Measurements from ENCODE around the gene PDRG1.

The PDRG1 gene

DNA sequence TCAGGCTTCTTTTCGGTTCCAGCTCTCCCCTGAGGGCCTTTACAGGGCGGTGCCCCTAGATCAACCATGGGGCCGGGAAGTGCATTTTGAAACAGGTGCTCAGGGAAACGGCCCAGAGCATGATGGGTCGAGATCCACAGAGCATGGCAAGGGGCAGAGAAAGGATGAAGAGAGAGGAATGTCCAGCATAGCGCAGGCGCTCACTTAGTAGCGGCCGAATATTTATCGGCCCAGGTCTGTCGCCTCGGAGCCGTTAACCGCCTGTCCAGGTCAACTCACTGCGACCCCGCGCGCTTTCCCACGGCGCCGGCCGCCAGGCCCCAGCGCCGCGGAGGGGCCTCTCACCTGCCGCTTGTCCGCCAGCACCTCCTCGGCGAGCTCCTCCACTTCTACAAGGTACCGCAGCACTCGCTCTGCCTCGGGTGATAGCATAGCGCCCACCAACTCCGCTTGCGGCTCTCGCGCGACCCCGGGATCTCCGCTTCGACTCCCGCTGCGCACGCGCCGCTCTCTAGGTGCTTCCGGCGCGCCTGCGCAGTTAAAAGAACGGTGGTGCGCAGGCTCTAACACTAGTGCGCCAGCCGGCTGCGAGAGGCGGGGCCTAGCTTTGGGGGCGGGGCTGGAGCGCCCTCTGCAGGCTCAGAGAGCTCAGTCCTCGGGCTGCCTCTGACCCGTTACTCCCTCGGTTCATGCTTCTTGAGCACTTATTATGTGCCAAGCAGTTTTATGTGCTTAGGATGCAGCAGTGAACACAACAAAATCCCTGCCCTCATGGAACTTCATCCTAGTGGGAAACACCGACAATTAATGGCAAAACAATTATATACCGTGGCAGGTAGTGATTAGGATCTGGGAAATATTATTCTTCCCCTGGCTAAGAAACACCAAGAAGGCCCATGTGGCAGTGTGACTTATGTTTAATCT lies at the start of gene PDRG1:
PDRG1 (minus strand) TSS at position 517 of the 924 bp plus-strand sequence; CDS start at position 432, 85 bp downstream.
- peak; percentile 95 for DNase-seq

DNA sequence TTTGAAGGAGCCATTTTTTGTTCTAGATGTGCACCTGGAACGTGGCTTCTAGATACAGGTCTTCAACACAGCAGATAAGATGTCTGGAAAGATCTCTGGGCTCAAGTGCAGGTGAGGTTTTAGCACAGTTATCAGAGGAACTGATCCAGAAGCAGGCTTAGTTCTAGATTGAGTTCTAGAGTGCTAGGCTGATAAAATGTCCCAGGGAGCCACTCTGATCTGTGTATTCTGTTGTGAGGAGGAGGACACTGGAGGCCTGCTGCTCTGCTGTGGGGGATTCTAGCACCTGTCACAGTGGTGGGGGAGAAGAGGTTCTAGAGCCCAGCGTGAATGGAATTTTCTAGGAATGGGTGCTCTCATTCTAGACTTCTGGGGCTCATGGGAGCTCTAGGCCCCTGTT lies 46.4 kb upstream of the PDRG1 start:
- no peak for DNase-seq

- no peak for DNase-seq
These were observed 45.1 kb upstream of the PDRG1 start for GRCh38 chr20:31996996-31997395.

DNA sequence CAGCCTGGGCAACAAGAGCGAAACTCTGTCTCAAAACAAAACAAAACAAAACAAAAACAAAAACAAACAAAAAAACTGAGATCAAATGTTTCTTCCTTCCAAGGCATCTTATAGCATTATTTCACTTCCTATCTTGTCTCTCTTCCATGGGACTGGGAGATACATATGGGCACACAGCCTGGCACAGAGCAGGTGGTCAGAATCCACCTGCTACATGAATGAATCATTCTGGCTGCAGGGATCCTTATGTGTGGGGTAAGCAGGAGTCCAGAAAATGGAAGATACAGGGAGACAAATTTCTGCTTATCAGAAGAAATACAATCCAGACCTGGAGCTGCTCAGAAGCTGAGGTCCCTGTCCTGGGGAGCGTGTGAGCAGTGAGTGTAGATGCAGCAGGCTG lies 40.2 kb upstream of the PDRG1 start:
- no peak for DNase-seq

DNA sequence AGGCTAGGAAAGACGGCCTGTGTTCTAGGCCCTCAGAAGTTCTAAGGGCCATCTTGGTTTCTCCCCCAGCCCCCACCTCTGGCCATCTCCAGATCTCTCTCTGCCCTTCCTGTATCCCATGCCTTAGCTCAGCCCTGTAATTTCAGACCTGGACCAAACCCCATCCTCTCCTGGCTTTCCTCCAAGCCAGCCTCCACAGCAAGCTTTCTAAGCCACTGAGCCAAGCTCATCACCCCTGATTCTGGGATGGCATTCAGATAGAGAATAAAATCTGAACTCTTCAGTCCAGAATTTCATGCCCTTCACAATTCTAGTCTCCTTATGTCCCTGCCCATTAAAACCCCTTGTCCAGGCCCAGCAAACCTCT lies 39.5 kb upstream of the PDRG1 start:
- DNase-seq = no peak

- no peak for DNase-seq
These were observed 38.9 kb upstream of the PDRG1 start for GRCh38 chr20:31990641-31991338.

DNA sequence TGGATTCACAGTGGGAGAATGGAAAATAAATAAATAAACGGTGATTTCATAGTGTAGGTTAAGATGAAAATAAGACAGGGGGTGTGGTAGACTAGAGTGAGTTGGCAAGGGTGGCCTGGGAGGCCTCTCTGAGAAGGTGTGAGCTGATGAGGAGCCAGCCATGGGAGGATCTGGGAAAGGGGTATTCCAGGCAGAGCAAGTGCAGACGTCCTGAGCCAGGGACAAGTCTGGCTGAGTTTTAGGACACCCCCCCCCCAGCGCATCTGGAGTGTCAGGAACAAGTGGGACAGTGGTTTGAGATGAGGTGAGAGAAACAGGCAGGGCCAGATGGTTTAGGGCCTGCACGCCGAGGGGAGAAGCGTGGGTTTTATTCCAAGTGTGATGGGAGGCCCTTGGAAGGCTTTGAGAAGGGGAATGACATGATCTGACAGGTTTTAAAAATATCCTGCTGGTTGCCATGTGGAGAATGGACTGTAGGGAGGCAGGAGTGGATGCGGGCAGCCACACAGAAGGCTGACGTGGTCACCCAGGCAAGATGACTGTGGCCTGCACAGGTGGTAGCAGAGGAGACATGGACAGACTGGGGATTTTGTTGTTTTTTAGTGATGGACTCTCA lies 37.3 kb upstream of the PDRG1 start:
- DNase-seq = no peak

DNA sequence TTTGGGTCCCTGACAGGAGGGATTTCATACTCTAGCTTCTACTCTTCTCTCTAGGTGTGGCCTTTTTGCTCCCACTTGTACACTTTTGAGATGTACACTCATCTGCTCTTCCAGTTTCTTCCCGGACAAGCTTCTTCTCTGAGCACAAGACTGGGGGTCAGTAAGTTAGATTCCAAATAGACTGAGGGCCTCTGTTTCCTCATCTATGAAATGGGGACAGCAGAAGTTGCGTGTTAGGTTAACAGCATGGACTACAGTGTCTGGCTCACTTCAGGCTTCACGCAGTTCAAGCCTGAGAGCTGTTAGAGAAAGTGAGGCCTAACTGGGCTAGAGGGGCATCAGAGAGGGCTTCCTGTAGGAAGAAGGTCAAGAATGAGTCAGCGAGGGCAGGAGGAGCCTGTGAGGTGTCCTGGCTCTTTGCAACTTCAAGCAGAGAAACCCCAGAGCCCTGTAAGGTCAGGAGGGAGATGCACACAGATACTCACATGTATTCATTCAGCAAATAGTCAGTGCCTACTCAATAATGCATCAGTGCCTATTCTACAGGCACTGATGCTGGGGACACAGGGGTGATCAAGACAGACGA lies 36.7 kb upstream of the PDRG1 start:
- DNase-seq = no peak

DNA sequence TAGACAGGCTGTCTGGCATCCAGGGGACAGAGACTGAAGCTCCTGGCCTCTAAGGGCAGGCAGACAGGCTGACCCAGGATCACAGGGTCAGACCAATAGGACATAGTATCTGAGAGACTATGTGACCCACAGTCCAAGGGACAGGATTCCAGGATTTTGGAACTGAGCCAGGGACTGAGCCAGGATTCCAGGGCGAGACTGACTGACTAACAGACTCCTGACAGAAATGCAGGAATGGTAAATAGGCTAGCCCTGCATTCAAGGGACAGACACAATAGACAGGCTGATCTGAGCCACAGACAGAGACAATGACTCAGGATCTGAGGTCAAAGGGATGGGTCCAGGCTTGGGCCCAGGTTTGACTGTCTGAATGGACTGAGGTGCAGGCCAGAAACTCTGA lies 35.9 kb upstream of the PDRG1 start:
- no peak for DNase-seq

- no peak for DNase-seq
These were observed 33.2 kb upstream of the PDRG1 start for GRCh38 chr20:31984981-31985471.

- DNase-seq = no peak
These were observed 29.9 kb upstream of the PDRG1 start for GRCh38 chr20:31981784-31982183.

DNA sequence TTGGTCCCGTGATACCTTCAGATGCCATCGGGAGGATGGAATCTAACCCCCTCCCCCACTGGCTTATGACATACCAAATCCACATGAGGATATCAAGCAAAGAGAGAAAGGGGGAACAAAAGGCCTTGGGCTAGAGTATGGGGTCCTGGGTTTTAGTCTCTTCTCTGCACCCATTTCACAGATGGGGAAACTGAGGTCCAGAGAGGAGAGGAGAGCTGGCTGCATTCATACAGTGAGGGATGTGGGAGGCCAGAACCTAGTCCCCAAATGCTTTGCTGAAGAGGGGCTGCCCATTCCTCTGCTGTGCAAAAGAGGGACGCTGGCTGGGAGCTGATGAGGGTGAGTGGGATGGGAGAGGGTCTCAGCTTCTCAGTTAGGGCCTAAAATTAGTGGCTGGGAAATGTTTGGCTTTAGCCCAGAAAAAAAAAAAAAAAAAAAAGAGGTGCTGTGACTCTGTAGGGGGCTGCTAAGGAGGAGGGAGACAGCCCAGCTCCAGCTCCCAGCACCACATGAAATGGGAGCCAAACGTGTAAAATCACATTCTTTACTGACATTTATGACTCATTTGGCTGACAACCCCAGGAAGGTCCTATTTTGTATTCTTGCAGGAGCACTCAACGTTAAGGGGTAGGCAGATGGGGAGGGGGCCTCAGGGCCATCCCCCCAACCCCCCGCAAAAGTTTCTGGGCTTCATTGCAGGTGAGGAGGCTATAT lies 28.0 kb upstream of the PDRG1 start:
- DNase-seq = no peak

DNA sequence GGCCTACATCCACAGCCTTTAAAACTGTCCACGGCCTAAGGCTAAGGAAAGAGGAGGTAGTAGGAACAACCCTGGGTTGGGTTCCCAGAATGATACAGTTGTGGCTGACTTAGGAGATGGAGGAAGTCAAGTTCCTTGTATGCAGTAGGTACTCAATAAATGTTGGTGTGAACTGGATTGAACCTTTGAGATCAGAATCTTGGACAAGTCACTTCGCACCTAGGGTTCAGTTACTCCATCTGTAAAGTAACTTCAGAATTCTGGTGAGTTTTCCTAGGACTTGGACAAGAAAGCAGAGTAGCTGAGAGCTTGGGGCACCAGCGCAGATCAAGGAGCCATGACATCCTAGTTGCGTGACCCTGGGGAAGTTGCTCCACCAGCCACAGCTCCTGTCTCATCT lies 25.2 kb upstream of the PDRG1 start:
- no peak for DNase-seq

GRCh38 chr20:31975874-31976273 lies 24.0 kb upstream of the PDRG1 start:
- no peak for DNase-seq

DNA sequence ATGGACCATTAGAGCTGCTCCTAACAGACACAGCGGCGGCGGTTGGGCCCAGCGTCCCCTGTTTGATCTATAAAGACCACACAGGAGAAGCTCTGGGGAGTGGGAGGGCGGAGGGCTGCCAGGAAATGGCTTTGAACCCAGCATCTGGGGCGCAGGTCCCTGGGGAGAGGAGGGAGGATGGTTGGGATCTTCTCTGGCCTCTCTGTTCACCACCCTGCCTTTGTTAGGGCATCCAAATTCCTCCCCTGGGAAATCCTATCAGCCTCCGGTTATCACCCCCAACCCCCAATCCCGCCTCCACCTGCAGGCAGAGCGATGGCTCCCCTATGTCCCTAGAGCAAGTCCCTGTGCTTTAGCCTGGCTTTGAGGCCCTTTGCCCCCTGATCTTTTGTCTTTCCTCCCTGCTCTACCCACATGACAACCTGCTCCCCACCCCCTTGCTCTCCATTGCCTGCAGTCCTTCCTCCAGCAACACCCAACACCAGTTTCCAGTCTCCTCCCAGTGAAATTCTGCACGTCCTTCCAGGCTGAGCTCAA lies 23.2 kb upstream of the PDRG1 start:
- DNase-seq = no peak

DNA sequence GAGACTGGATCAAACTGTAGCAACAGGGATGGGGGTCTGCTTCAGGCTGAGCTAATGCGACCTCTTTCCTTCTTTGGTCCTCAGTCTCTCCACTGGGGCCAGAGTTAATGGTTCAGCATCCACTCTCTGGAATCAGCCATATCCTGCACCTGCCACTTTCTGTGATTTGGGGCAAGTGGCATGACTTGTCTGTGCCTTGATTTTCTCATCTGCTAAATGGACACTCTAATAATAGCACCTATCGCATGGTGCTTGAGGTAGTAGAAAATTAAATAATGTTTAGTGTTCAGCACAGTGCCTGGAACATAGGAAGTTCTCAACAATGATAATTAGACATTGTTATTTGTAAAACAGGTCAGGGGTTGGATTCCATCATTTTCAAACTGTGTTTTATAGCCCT lies 22.4 kb upstream of the PDRG1 start:
- no peak for DNase-seq

- no peak for DNase-seq
These were observed 20.7 kb upstream of the PDRG1 start for GRCh38 chr20:31972471-31973021.

GRCh38 chr20:31969991-31970390 lies 18.1 kb upstream of the PDRG1 start:
- DNase-seq = no peak

GRCh38 chr20:31968291-31969126 lies 16.7 kb upstream of the PDRG1 start:
- DNase-seq = peak; percentile 69

DNA sequence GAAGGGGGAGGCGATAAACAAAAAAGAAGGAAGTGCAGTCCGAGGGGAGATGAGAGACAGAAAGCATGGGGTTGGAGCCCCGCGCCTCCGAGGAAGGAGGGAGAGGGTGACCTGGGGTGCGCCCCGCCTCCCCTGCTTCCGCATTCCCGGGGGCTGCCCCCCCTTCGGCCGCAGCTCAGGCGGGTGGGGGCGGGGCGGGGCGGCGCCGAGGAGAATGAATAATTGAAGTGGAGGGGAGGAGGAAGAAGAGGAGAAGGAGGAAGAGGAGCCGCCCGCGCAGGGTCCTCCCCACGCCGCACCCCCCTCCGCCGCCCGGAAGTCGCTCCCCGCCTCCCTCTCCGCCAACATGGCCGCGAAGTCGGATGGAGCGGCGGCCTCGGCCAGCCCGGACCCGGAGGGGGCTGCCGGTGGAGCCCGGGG lies 16.0 kb upstream of the PDRG1 start, which contains the start of gene XKR7:
XKR7 (plus strand) TSS at position 322 of the 420 bp plus-strand sequence; CDS start at position 347, 25 bp downstream.
- DNase-seq = no peak

Data from activated effector memory CD4-positive, alpha-beta T cell treated with Interleukin-2 at 50 U/mL for 16 hours (primary cell).